SJSA1 (cell line): ENCODE data around the gene CTNNBIP1. TPM values are rescaled to one million over a fixed set of nuclear protein-coding genes. Genes with fewer than 3 reads are reported as not detected.

Experiments used
- DNase-seq, 2 experiments: peaks; one replicate each; pipeline ENCODE4 v3.0.0-alpha.2; 2015 to 2020; ENCODE audit warnings: low spot score in 2 of 2, low read depth in 1 of 2
- H3K27ac ChIP-seq: fragments of 250-450 bp; sonication (Bioruptor Pico); 2 replicates; pipeline ENCODE4 v1.5.1; 2020; ENCODE audit warnings: mild to moderate bottlenecking, moderate library complexity
- H3K27me3 ChIP-seq: fragments of 250-450 bp; sonication (Bioruptor Pico); replicated peaks from 2 replicates; pipeline ENCODE4 v1.5.1; 2020; ENCODE audit warnings: mild to moderate bottlenecking, moderate library complexity
- H3K36me3 ChIP-seq: fragments of 250-450 bp; sonication (Bioruptor Pico); 2 replicates; pipeline ENCODE4 v1.5.1; 2020; ENCODE audit warnings: mild to moderate bottlenecking
- H3K4me1 ChIP-seq: fragments of 250-450 bp; sonication (Bioruptor Pico); replicated peaks from 2 replicates; pipeline ENCODE4 v1.6.1; 2021; ENCODE audit warnings: mild to moderate bottlenecking
- H3K4me3 ChIP-seq: fragments of 250-450 bp; sonication (Bioruptor Pico); 2 replicates; pipeline ENCODE4 v1.5.1; 2020; ENCODE audit warnings: mild to moderate bottlenecking
- H3K9me3 ChIP-seq: fragments of 250-450 bp; sonication (Bioruptor Pico); replicated peaks from 2 replicates; pipeline ENCODE4 v1.5.1; 2020; ENCODE audit warnings: mild to moderate bottlenecking
- total RNA-seq: library from RNA; depleted of rRNA; stranded (reverse); fragments of >200 nt; shearing (Covaris generic); gene quantifications from 2 replicates; pipeline ENCODE4 v1.2.3, GENCODE V29; 2014

The CTNNBIP1 gene
- total RNA-seq, 1 experiment from 2014 or later: 37.6 TPM

DNA sequence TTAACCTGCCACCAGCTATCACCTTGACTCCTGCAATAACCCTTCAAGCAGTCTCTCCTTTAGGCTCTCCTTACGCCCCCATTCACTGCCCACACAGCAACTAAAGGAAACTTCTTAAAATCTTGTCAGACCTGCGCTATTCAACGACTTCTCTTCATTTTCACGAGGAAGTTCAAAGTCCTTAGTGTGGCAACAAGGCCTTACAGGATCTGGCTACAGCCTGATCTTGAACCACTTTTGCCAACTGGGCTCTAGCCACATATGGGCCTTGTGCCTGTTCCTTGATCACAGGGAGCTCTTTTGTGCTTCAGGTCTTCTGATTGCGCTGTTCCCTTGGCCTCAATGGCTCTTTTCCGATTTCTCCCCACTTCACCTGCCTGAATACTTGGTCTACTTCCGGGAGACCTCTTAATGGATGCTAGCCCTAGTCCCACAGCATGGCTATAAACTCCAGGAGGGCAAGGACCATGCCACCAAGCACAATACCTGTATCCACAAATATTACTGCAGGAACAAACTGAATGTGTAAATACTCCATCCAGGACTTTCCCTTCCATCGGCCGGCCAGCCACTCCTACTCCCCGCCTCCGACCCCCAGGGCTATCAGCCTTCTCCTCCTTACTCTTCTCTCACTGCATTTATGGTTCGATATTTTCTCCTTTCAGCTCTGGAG is 2.3 kb upstream of the CTNNBIP1 start:
- H3K4me3 ChIP-seq: no peak overlapping the region
- H3K27me3 ChIP-seq: no peaks in the 10 kb centered on the region
- DNase-seq: no peak
- H3K9me3 ChIP-seq: no peaks in the 10 kb centered on the region
- H3K36me3 ChIP-seq: no peaks in the 10 kb centered on the region
- H3K27ac ChIP-seq: no peak overlapping the region
- peaks cover 17% of the 10 kb centered on the region for H3K4me1 ChIP-seq

DNA sequence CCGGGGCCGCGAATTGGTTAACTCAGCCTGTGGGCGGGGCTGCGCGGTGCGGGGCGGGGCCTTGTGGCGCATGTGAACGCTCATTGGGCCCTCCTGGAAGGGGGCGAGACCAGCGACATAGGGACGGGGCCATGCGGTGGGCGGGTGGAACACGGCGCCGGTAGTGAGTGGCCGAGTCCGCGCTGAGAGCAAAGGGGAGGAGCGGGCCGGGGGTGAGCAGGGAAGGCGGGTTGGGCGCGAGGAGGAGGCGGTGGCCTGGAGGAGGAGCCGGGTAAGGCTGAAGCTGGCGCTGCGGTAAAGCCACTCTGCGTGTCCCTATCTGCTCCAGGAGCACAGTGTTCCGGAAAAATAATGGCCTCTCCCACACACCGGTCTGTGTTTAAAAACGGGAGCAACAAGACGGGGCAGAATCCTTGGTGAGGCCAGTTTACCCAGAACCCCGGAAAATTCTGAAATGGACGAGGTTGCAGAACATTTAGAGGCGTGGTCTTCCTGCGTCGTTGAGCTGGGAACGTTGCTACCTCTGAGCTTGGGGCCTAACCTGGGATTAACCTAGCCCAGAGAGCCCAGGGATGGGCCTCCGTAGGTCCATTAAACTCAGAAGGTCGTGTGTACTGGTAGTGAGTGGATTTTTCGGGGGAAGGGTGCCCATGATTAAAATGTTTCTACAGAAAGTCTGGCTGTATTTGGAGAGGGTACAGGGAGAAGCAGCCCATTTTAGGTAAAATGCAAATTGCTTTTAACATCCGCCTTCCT is 532 bp upstream of the CTNNBIP1 start:
- peaks cover 17% of the 10 kb centered on the region for H3K4me1 ChIP-seq
- no peaks in the 10 kb centered on the region for H3K9me3 ChIP-seq
- peak overlapping the region; percentile 41 for H3K4me3 ChIP-seq
- H3K27me3 ChIP-seq: no peaks in the 10 kb centered on the region
- H3K27ac ChIP-seq: peak overlapping the region; percentile 7
- no peaks in the 10 kb centered on the region for H3K36me3 ChIP-seq
- DNase-seq: peak; percentile 96 to 100

DNA sequence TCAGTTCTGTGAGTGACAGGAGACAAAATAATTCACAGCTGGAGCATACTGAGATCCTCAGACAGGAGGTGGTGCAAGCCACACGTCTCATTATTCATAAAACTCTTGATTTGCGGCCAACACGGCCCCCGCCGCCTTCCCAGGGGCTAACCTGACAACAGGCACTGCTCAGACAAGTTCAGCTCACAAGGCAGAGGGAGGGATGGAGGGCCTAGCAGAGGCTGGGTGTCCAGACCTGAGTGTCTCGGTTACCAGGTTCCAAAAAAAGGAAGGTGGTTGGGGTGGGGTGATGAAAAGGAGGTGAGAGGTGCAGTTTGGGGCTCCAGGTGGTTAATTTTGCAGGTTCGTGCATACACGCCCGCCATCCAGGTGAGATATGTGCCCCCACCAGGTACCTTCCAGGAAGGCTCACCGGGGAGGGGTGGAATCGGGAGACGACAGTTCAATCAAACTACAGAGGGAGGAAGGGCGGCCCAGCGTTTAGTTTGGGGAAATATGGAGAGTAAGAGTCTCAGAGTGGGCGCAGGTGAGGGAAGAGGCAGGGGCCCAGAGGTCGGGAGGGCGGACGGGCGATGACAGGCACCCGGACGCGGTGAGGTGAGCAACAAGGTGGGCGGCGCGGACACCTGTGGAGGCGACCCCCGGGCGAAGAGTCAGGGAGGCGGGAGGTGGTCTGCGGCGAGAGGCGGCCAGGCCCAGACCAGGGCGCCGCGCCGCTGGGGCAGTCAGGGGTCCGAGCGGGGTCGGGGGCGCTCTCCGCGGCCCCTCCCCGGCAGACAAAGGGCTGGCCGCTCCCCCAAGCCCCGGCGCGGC is 629 bp downstream of the CTNNBIP1 start:
- H3K27ac ChIP-seq: peak overlapping the region; percentile 35; the same call in 1 of the 2 replicates
- no peaks in the 10 kb centered on the region for H3K27me3 ChIP-seq
- no peaks in the 10 kb centered on the region for H3K36me3 ChIP-seq
- DNase-seq: no peak
- peaks cover 26% of the 10 kb centered on the region for H3K4me1 ChIP-seq
- H3K9me3 ChIP-seq: no peaks in the 10 kb centered on the region
- H3K4me3 ChIP-seq: peak overlapping the region; percentile 81

DNA sequence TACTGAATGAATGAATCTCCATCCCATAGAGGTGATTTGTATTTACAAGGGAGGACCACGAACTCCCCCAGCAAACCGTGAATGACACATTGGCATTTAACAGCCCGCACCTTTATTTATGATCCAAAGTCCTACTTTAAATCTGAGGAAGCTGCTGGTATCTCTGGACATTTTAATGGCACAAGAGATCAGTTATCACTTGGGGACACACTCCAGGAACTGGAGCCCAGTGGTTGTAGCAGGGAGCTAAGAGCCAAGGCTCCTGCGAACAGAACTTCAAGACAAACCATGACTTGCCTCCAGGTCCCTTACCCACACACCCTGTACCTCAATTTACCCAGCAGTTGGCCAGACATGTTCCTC is 1.2 kb downstream of the CTNNBIP1 start:
- no peak for DNase-seq
- H3K27ac ChIP-seq: no peak overlapping the region

DNA sequence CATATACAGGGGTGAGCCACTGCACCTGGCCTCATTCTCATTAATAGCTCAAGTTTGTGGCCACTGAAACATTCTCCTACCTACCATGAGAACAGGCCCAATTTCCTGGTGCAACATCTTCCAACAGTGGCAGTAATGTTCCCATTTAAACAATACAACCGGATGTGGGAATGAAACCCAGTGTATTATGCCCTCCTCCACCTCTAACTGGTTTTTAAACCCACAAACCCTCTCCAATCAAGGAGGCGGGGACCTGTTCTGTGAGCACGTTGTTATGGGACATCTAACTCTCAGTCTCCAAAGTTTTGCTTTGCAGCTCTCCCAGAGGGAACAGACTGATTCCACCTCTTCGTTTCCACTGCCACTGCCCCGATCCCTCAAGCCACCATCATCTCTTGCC is 2.6 kb downstream of the CTNNBIP1 start:
- Histone ChIP-seq H3K4me3 (no peak overlapping the region), H3K9me3 (no peaks in the 10 kb centered on the region), H3K4me1 (peaks cover 26% of the 10 kb centered on the region), H3K36me3 (no peaks in the 10 kb centered on the region), H3K27ac (no peak overlapping the region), H3K27me3 (no peaks in the 10 kb centered on the region)
- no peak for DNase-seq

More for the DNA sequence above, 1.2 kb downstream of the CTNNBIP1 start:
- no peaks in the 10 kb centered on the region for H3K27me3 ChIP-seq
- no peaks in the 10 kb centered on the region for H3K36me3 ChIP-seq
- H3K4me1 ChIP-seq: peaks cover 26% of the 10 kb centered on the region
- H3K9me3 ChIP-seq: no peaks in the 10 kb centered on the region
- H3K4me3 ChIP-seq: peak overlapping the region; percentile 81

DNA sequence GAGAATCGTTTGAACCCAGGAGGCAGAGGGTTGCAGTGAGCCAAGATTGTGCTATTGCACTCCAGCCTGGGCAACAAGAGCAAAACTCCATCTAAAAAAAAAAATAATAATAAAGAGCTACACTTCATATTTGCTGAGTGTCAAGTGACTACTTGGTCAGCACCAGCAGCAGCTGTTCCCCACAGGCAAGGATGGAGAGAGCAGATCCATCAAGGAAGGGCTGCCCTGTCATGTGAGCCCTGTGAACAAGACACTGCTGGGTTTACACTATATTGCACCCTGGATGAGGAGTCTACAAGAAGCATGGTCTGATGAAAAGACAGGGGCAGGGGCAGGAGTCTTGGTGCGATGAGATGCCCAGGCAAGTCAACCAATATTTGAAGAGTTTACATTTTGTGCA is 3.6 kb downstream of the CTNNBIP1 start:
- Histone ChIP-seq H3K4me3 (no peak overlapping the region), H3K9me3 (no peaks in the 10 kb centered on the region), H3K36me3 (no peaks in the 10 kb centered on the region), H3K27me3 (no peaks in the 10 kb centered on the region), H3K27ac (no peak overlapping the region), H3K4me1 (peaks cover 25% of the 10 kb centered on the region)
- no peak for DNase-seq

DNA sequence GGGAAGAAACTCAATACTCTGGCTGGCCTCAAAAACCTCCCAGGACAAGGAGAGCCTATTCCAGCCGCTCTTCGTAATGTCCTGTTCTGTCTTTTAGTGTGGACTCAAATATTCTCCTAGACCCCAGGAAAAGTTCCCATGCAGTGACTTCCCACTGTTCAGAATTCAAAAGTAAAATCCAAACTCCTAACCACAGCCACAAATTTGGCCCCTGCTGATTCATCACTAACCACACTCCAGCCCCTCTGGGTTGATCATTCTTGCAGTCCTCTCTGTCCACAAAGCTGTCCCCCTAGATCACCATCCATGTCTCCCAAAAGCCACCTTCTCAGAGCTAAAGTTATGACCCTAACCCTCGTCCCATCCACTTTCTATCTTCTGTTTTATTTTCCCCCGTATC is 5.1 kb downstream of the CTNNBIP1 start:
- Histone ChIP-seq H3K27me3 (no peaks in the 10 kb centered on the region), H3K4me1 (peaks cover 20% of the 10 kb centered on the region), H3K36me3 (no peaks in the 10 kb centered on the region), H3K4me3 (no peak overlapping the region), H3K27ac (no peak overlapping the region), H3K9me3 (no peaks in the 10 kb centered on the region)
- DNase-seq: no peak

- H3K4me1 ChIP-seq: peaks cover 19% of the 10 kb centered on the region
- no peak for DNase-seq
- H3K27me3 ChIP-seq: no peaks in the 10 kb centered on the region
- no peak overlapping the region for H3K27ac ChIP-seq
- H3K4me3 ChIP-seq: no peak overlapping the region
- no peaks in the 10 kb centered on the region for H3K9me3 ChIP-seq
- no peaks in the 10 kb centered on the region for H3K36me3 ChIP-seq
These were observed 5.5 kb downstream of the CTNNBIP1 start for GRCh38 chr1:9904596-9904995.

GRCh38 chr1:9903801-9904527 is 6.1 kb downstream of the CTNNBIP1 start:
- H3K4me1 ChIP-seq: peaks cover 13% of the 10 kb centered on the region
- H3K4me3 ChIP-seq: no peak overlapping the region
- no peaks in the 10 kb centered on the region for H3K36me3 ChIP-seq
- no peaks in the 10 kb centered on the region for H3K9me3 ChIP-seq
- H3K27ac ChIP-seq: no peak overlapping the region
- no peaks in the 10 kb centered on the region for H3K27me3 ChIP-seq
- no peak for DNase-seq

GRCh38 chr1:9902060-9902452 is 8.0 kb downstream of the CTNNBIP1 start:
- Histone ChIP-seq H3K36me3 (no peaks in the 10 kb centered on the region), H3K27ac (no peak overlapping the region), H3K4me3 (no peak overlapping the region), H3K4me1 (peaks cover 9% of the 10 kb centered on the region), H3K27me3 (no peaks in the 10 kb centered on the region), H3K9me3 (no peaks in the 10 kb centered on the region)
- no peak for DNase-seq

DNA sequence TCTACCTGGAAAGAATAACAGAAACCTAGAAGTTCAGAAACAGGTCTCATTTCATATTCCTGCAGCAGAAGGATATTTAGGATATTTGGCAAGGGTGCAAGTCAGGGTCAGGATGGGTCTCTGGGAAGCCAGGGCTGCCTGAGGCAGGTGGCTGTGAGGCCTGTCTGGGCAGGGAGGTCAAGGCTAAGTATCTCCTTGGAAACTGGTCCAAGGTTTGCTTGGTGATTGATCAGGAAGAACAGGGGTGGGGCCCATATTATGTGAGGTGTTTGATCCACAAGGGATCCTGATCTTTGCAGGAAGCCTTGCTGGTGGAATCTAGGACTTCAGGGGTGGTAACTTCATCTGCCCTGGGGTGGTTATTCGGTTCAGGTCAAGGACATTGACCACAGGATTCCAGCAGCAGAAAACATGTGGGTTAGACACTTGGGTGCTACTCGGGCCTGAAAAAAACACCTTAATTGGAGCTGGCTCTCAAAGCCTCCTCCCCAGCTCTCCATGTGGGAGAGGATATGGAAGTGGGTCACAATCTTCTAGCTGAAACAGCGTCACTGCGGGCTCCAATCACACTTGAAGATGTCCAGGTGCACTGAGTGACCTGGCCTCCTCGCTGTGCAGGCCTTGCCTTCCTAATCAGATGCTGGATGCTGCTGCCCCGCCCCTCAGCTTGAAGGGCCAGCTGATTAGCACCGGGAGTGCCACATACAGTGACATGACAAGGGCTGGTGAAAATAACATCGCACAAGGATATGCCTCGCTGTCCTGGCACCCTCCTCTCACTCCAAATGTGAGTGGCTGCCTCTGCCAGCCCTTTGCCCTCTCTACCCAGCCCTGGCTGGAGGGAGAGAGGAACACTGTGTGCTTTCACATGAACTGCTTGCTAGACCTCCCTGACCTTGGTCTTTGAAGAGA is 8.7 kb downstream of the CTNNBIP1 start:
- no peak for DNase-seq
- Histone ChIP-seq H3K27me3 (no peaks in the 10 kb centered on the region), H3K4me1 (peaks cover 9% of the 10 kb centered on the region), H3K27ac (no peak overlapping the region), H3K9me3 (no peaks in the 10 kb centered on the region), H3K36me3 (no peaks in the 10 kb centered on the region), H3K4me3 (no peak overlapping the region)

GRCh38 chr1:9900142-9901043 is 9.7 kb downstream of the CTNNBIP1 start:
- H3K4me3 ChIP-seq: no peak overlapping the region

More at GRCh38 chr1:9900142-9901043, 9.7 kb downstream of the CTNNBIP1 start:
- H3K27ac ChIP-seq: no peak overlapping the region
- H3K4me1 ChIP-seq: peaks cover 9% of the 10 kb centered on the region
- H3K9me3 ChIP-seq: no peaks in the 10 kb centered on the region
- H3K36me3 ChIP-seq: no peaks in the 10 kb centered on the region
- DNase-seq: no peak
- no peaks in the 10 kb centered on the region for H3K27me3 ChIP-seq
